ENCODE results near the gene APBB1IP.
"Not testable (repeated sequence)": the region's sequence is repeated elsewhere in the genome, so short reads cannot be mapped to it uniquely, and the experiment has no call there.

- TF ChIP-seq CTCF (IDR thresholded peaks at IDR 0.05); ELK1 (IDR thresholded peaks at IDR 0.05; ENCODE audit: low read depth, low read length); MYC (IDR thresholded peaks at IDR 0.05; ENCODE audit: borderline replicate concordance, low read length); EP300 (IDR thresholded peaks at IDR 0.05); TP53 (CRISPR knock-in tag; IDR thresholded peaks at IDR 0.05); HOXB5 (CRISPR knock-in tag; IDR thresholded peaks at IDR 0.05); POLR2A (IDR thresholded peaks at IDR 0.05; ENCODE audit: low read length); GATA3 (IDR thresholded peaks at IDR 0.05; ENCODE audit: borderline replicate concordance); POLR2AphosphoS2 (conservative IDR thresholded peaks at IDR 0.05; ENCODE audit: low read length); PBX3 (IDR thresholded peaks at IDR 0.05): not testable (repeated sequence)
Measured at GRCh38 chr10:26589813-26590212, 151.7 kb downstream of the APBB1IP start.

Data from A549 (cell line).